Testis (tissue), 3 donors: ENCODE data around the gene PTHLH. TPM values are rescaled to one million over a fixed set of nuclear protein-coding genes. Genes with fewer than 3 reads are reported as not detected.
A peak's percentile ranks its signal among the peaks of the same experiment; 100 is the strongest.

Experiments
- DNase-seq: peaks from one replicate; pipeline ENCODE4 v3.0.0-alpha.2; 2019
- H3K27ac ChIP-seq, 2 donors: fragments of 200-600 bp; sonication (generic); one replicate each; pipeline ENCODE4 v1.5.1; 2019
- H3K27me3 ChIP-seq: fragments of 200-600 bp; sonication (generic); one replicate; pipeline ENCODE4 v1.5.1; 2019
- H3K36me3 ChIP-seq: fragments of 200-600 bp; sonication (generic); one replicate; pipeline ENCODE4 v1.5.1; 2017; ENCODE audit warnings: low read depth; ENCODE audit errors: missing control alignments
- H3K4me1 ChIP-seq: fragments of 200-600 bp; sonication (generic); one replicate; pipeline ENCODE4 v1.5.1; 2019
- H3K4me3 ChIP-seq, 2 donors: fragments of 200-600 bp; sonication (generic); one replicate each; pipeline ENCODE4 v1.5.1; 2017 to 2019
- H3K9me3 ChIP-seq: fragments of 200-600 bp; sonication (generic); one replicate; pipeline ENCODE4 v1.5.1; 2017
- POLR2A ChIP-seq: fragments of 450-650 bp; IDR thresholded peaks from one replicate; pipeline ENCODE4 v1.6.1; 2017; ENCODE audit warnings: antibody characterized with exemption, mild to moderate bottlenecking, moderate library complexity
- WGBS, 2 donors: methylation state at CpG; one replicate each; pipeline ENCODE4 v1.1.5; 2018; 5-methylcytosine and 5-hydroxymethylcytosine counted together
- intact Hi-C: fragments of 100-400 bp; cut with DNase I; formaldehyde crosslinking; loops from one replicate; pipeline ENCODE4 v1.15.1; 2023; ENCODE audit warnings: low total_unique reads
- polyA plus RNA-seq: library from polyadenylated mRNA; stranded (reverse); fragments of 350-450 nt; fragmentation: Illumina TruSeq; extraction: RNeasy Lipid Tissue Mini Kit (QIAGEN cat#74804); gene quantifications from one replicate; pipeline ENCODE4 v1.2.3, GENCODE V29; 2014; ENCODE audit warnings: low read depth, low replicate concordance; ENCODE audit not compliant: insufficient read depth
- small RNA-seq, 2 donors: library from RNA; depleted of rRNA; stranded (forward); fragments of <200 nt; gene quantifications; one replicate each; pipeline ENCODE3, GENCODE V24; 2016
- total RNA-seq, 2 donors: library from RNA; depleted of rRNA; stranded (reverse); fragments of >200 nt; gene quantifications; one replicate each; pipeline ENCODE4 v1.2.3, GENCODE V29; 2016
- TF ChIP-seq, protein P1 (sequence below), 3 experiments: fragments of 450-650 bp in 2 of 3; fragments of 200-600 bp in 1 of 3; sonication (generic) in 1 of 3; IDR thresholded peaks; one replicate each; pipeline ENCODE4 v1.5.1; 2016 to 2019; ENCODE audit warnings: antibody characterized with exemption in 3 of 3, mild to moderate bottlenecking in 2 of 3, moderate library complexity in 1 of 3

PTHLH gene
- total and polyA plus RNA-seq, 3 donors from 2014 or later = 0.47 to 2.5 (median 0.50) TPM

GRCh38 chr12:27915536-27915935 is 57.0 kb downstream of the PTHLH start:
- Histone ChIP-seq H3K27me3 (no peaks in the 10 kb centered on the region), H3K4me3 (no peak overlapping the region), H3K27ac (no peak overlapping the region), H3K9me3 (no peaks in the 10 kb centered on the region), H3K36me3 (no peaks in the 10 kb centered on the region), H3K4me1 (no peaks in the 10 kb centered on the region)
- no peak for DNase-seq
- intact Hi-C loops = no loop called here
- WGBS, 2 donors = 93 to 94% methylated on average over 1 of the region's 1 CpG
- no peak for TF ChIP-seq POLR2A
- TF ChIP-seq, protein P1, sequence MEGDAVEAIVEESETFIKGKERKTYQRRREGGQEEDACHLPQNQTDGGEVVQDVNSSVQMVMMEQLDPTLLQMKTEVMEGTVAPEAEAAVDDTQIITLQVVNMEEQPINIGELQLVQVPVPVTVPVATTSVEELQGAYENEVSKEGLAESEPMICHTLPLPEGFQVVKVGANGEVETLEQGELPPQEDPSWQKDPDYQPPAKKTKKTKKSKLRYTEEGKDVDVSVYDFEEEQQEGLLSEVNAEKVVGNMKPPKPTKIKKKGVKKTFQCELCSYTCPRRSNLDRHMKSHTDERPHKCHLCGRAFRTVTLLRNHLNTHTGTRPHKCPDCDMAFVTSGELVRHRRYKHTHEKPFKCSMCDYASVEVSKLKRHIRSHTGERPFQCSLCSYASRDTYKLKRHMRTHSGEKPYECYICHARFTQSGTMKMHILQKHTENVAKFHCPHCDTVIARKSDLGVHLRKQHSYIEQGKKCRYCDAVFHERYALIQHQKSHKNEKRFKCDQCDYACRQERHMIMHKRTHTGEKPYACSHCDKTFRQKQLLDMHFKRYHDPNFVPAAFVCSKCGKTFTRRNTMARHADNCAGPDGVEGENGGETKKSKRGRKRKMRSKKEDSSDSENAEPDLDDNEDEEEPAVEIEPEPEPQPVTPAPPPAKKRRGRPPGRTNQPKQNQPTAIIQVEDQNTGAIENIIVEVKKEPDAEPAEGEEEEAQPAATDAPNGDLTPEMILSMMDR (IDR thresholded peaks at IDR 0.05) = no peak

GRCh38 chr12:27915021-27915420 is 57.5 kb downstream of the PTHLH start:
- WGBS, 2 donors = 30 to 46% methylated on average over 3 of the region's 3 CpGs
- Histone ChIP-seq H3K4me3 (no peak overlapping the region), H3K9me3 (no peaks in the 10 kb centered on the region), H3K27me3 (no peaks in the 10 kb centered on the region), H3K36me3 (no peaks in the 10 kb centered on the region), H3K27ac (no peak overlapping the region), H3K4me1 (no peaks in the 10 kb centered on the region)
- intact Hi-C loops = no loop called here
- TF ChIP-seq, protein P1 (IDR thresholded peaks at IDR 0.05) = no peak
- TF ChIP-seq POLR2A = no peak
- peak; percentile 24 for DNase-seq

DNA sequence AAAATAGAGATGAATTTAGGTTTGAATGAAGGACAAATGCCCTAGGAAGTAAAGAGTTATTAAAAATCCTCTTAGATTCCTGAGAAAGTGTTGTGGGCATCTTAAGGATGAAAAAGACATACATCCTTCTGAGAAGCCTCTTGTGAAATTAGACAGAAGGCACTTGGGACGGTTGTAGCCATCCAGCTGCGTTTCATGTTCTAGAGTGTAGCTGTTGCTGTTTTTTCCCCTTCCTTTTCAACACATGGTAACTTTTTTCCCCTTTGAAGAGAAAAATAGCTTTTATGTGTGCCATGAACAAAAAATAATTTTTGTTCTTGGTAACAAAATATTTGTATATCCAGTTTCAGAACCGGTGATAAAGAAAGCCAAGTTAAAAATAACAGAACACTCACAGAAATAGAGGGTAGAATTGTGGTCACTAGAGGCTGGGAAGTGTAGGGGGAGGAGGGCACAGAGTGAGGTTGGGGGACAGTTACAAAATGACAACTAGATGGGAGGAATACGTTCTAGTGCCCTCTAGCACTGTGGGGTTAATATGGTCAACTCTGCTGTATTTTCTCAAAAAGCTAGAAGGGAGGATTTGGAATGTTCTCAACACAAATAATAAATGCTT is 58.4 kb downstream of the PTHLH start:
- intact Hi-C loops = no loop called here
- TF ChIP-seq, protein P1 (IDR thresholded peaks at IDR 0.05) = no peak
- no peak for TF ChIP-seq POLR2A
- Histone ChIP-seq H3K36me3 (no peaks in the 10 kb centered on the region), H3K4me3 (no peak overlapping the region), H3K9me3 (no peaks in the 10 kb centered on the region), H3K27me3 (no peaks in the 10 kb centered on the region), H3K4me1 (no peaks in the 10 kb centered on the region), H3K27ac (no peak overlapping the region)
- 36 to 39% methylated on average over 4 of the region's 4 CpGs for WGBS, 2 donors
- DNase-seq = no peak

DNA sequence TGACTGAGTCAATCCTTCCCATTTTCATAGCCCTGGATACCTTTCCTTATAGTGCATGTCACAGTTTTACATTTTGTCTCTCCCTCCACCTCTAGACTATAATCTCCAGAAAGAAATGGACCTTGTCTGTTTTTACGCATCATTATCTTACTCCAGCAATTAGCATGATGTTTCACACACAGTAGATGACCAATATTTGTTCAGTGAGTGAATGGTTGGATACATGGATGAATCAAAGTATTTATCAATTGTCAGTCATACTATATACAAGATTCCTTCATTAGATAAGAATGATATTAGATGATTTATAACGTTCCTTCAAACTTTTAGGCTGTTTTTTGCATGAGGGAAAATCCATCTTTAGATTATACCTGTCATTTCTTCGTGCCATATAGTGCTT is 61.1 kb downstream of the PTHLH start:
- 71 to 87% methylated on average over 3 of the region's 3 CpGs for WGBS, 2 donors

More for the DNA sequence above, 61.1 kb downstream of the PTHLH start:
- H3K4me1 ChIP-seq = no peaks in the 10 kb centered on the region
- no peaks in the 10 kb centered on the region for H3K27me3 ChIP-seq
- DNase-seq = no peak
- TF ChIP-seq, protein P1 (IDR thresholded peaks at IDR 0.05) = no peak
- no peak for TF ChIP-seq POLR2A
- no peaks in the 10 kb centered on the region for H3K36me3 ChIP-seq
- H3K4me3 ChIP-seq = no peak overlapping the region
- no peaks in the 10 kb centered on the region for H3K9me3 ChIP-seq
- H3K27ac ChIP-seq = no peak overlapping the region
- intact Hi-C loops = no loop called here

Small RNA genes lying within 50 kb of the gene (small RNA-seq; reads per million reads assigned to genes)
- gene AC008011.1 = 0 reads per million in 2 donors

Other genes with a start within 250 kb of the PTHLH start
- 10 to 100 TPM; 65.1 to 87.8 TPM for gene KLHL42, start 192.5 kb downstream of the PTHLH start, total RNA-seq
- 23.7 TPM for gene KLHL42, start 192.5 kb downstream of the PTHLH start, polyA plus RNA-seq
- gene MANSC4, start 192.5 kb downstream of the PTHLH start, total RNA-seq = 1 to 10 TPM; 3.4 TPM
- gene MANSC4, start 192.5 kb downstream of the PTHLH start, polyA plus RNA-seq = 1.1 TPM
- 100 to 1,000 TPM in 1 of 2 donors, 10 to 100 TPM in 1; 92.1 to 226 TPM for gene CCDC91, start 217.7 kb upstream of the PTHLH start, total RNA-seq
- 60.6 TPM for gene CCDC91, start 217.7 kb upstream of the PTHLH start, polyA plus RNA-seq